Measurements from ENCODE around the gene HPGDS. TPM values are rescaled to one million over a fixed set of nuclear protein-coding genes. Genes with fewer than 3 reads are reported as not detected.

Gene HPGDS
- total RNA-seq, 4 donors from 2014 or later = 0.47 to 2.0 (median 1.8) TPM

- Histone ChIP-seq H3K36me3 (no peaks in the 10 kb centered on the region), H3K4me1 (no peaks in the 10 kb centered on the region), H3K27me3 (no peaks in the 10 kb centered on the region), H3K4me3 (no peak overlapping the region), H3K27ac (no peak overlapping the region), H3K9me3 (no peaks in the 10 kb centered on the region)
- ATAC-seq = no peak
- WGBS, 2 donors (ENCODE audit: low coverage in 1 of 2) = 27 to 40% methylated on average over 3 of the region's 3 CpGs
- TF ChIP-seq EP300 (IDR thresholded peaks at IDR 0.05) (no peak), POLR2AphosphoS5 (IDR thresholded peaks at IDR 0.05) (no peak), POLR2A (IDR thresholded peaks at IDR 0.05) (no peak), CTCF (IDR thresholded peaks at IDR 0.05) (no peak)
Observed at GRCh38 chr4:94378047-94378446, 35.4 kb upstream of the HPGDS start.

DNA sequence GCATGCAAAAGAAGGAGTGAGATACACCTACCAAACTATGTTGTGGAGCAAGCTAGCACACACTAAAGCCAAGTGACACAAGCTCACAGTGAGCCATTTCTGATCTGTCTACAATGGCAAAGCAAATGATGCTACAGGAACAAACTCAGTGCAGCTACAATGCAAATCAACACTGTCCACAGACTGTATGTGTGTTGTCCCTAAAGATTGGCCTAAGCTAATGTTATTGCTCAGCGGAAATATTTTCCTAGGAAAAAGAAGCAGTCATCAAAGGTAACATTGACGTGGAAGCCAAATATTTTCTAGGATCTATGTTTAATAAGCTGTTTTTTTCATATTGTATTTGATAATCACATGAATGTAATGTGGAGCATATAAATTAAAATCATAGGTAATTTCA is 34.7 kb upstream of the HPGDS start:
- ATAC-seq = no peak
- TF ChIP-seq EP300 (IDR thresholded peaks at IDR 0.05) (no peak), POLR2A (IDR thresholded peaks at IDR 0.05) (no peak), POLR2AphosphoS5 (IDR thresholded peaks at IDR 0.05) (no peak), CTCF (IDR thresholded peaks at IDR 0.05) (no peak)
- 94 to 100% methylated on average over 2 of the region's 2 CpGs for WGBS, 2 donors (ENCODE audit: low coverage in 1 of 2)

DNA sequence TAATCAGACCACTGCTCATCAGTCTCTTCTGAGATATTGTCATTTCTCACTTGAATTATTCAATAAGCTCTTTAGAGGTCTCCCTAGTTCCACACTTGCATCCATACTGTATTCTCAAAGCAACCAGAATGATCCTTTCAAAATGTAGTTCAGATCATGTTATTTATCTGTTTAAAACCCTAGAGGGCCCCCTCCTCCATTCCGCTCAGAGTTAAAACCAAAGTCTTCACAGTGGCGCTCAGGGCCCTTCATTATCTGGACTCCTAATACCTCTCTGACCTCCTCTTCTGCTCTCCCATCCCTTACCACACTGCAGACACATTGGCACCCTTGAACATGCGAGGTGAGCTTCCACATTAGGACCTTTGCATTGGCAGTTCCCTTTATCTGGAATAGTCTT is 32.7 kb upstream of the HPGDS start:
- Histone ChIP-seq H3K27me3 (no peaks in the 10 kb centered on the region), H3K4me1 (no peaks in the 10 kb centered on the region), H3K4me3 (no peak overlapping the region), H3K27ac (no peak overlapping the region), H3K9me3 (no peaks in the 10 kb centered on the region), H3K36me3 (no peaks in the 10 kb centered on the region)
- WGBS, 2 donors (ENCODE audit: low coverage in 1 of 2) = 80 to 89% methylated on average over 3 of the region's 3 CpGs
- ATAC-seq = no peak
- no peak for TF ChIP-seq CTCF (IDR thresholded peaks at IDR 0.05)
- no peak for TF ChIP-seq POLR2A (IDR thresholded peaks at IDR 0.05)
- TF ChIP-seq EP300 (IDR thresholded peaks at IDR 0.05) = no peak
- no peak for TF ChIP-seq POLR2AphosphoS5 (IDR thresholded peaks at IDR 0.05)

More for the DNA sequence above, 34.7 kb upstream of the HPGDS start:
- Histone ChIP-seq H3K36me3 (no peaks in the 10 kb centered on the region), H3K4me3 (no peak overlapping the region), H3K4me1 (no peaks in the 10 kb centered on the region), H3K27ac (no peak overlapping the region), H3K9me3 (no peaks in the 10 kb centered on the region), H3K27me3 (no peaks in the 10 kb centered on the region)

GRCh38 chr4:94373752-94374151 is 31.1 kb upstream of the HPGDS start:
- TF ChIP-seq POLR2A (IDR thresholded peaks at IDR 0.05) (no peak), CTCF (IDR thresholded peaks at IDR 0.05) (no peak), POLR2AphosphoS5 (IDR thresholded peaks at IDR 0.05) (no peak), EP300 (IDR thresholded peaks at IDR 0.05) (no peak)
- Histone ChIP-seq H3K9me3 (no peaks in the 10 kb centered on the region), H3K36me3 (no peaks in the 10 kb centered on the region), H3K27ac (no peak overlapping the region), H3K4me3 (no peak overlapping the region), H3K27me3 (no peaks in the 10 kb centered on the region), H3K4me1 (no peaks in the 10 kb centered on the region)
- 87 to 92% methylated on average over 3 of the region's 3 CpGs for WGBS, 2 donors (ENCODE audit: low coverage in 1 of 2)
- no peak for ATAC-seq

DNA sequence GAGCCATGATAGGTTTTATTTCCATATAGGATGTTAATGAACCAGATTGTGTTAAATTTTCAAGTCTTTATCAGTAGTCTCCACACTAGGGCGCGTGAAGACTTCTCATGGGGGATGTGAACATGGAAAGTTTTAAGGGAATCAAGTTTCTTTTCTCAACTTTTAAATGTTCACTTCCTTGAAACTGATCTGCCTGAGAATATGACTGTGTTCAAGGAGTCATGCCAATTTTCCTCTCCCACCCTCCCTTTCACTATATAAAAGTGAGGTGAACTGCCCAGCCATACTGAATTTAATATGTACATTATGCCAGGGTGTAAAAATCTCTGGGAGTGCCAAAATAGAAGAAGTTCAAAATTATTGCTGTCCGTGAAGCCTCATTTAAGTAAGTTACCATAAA is 30.4 kb upstream of the HPGDS start:
- Histone ChIP-seq H3K9me3 (no peaks in the 10 kb centered on the region), H3K4me3 (no peak overlapping the region), H3K27ac (no peak overlapping the region), H3K27me3 (no peaks in the 10 kb centered on the region), H3K4me1 (no peaks in the 10 kb centered on the region), H3K36me3 (no peaks in the 10 kb centered on the region)
- no peak for TF ChIP-seq EP300 (IDR thresholded peaks at IDR 0.05)
- no peak for TF ChIP-seq POLR2A (IDR thresholded peaks at IDR 0.05)
- no peak for TF ChIP-seq CTCF (IDR thresholded peaks at IDR 0.05)
- no peak for TF ChIP-seq POLR2AphosphoS5 (IDR thresholded peaks at IDR 0.05)
- no peak for ATAC-seq
- 87 to 92% methylated on average over 3 of the region's 3 CpGs for WGBS, 2 donors (ENCODE audit: low coverage in 1 of 2)
